ENCODE measurements around the gene MEPE.

The MEPE gene, protein sequence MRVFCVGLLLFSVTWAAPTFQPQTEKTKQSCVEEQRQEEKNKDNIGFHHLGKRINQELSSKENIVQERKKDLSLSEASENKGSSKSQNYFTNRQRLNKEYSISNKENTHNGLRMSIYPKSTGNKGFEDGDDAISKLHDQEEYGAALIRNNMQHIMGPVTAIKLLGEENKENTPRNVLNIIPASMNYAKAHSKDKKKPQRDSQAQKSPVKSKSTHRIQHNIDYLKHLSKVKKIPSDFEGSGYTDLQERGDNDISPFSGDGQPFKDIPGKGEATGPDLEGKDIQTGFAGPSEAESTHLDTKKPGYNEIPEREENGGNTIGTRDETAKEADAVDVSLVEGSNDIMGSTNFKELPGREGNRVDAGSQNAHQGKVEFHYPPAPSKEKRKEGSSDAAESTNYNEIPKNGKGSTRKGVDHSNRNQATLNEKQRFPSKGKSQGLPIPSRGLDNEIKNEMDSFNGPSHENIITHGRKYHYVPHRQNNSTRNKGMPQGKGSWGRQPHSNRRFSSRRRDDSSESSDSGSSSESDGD

GRCh38 chr4:87832669-87833068, at the start of gene MEPE:
Gene MEPE, plus strand, starts transcription at chr4:87832969. Its CDS starts 1,746 bp downstream, at chr4:87834715.
- Histone ChIP-seq H3K4me1 (ENCODE audit: control insufficient read depth, insufficient read depth, low read length, unreplicated experiment) (peaks cover 10% of the 10 kb centered on the region), H3K4me3 (ENCODE audit: low read depth, low read length) (no peak within 1 kb of the TSS), H3K27ac (ENCODE audit: low read depth, low read length) (no peak within 1 kb of the TSS), H2AFZ (ENCODE audit: low read length, unreplicated experiment) (no peak within 1 kb of the TSS), H3K79me2 (ENCODE audit: control insufficient read depth, insufficient read depth, low read length, unreplicated experiment) (no peaks in the 10 kb centered on the region), H3K27me3 (ENCODE audit: insufficient read depth, low read length) (no peaks in the 10 kb centered on the region; the same call in 1 of the 2 replicates), H3K36me3 (ENCODE audit: insufficient read depth, low read length) (no peaks in the 10 kb centered on the region)

DNA sequence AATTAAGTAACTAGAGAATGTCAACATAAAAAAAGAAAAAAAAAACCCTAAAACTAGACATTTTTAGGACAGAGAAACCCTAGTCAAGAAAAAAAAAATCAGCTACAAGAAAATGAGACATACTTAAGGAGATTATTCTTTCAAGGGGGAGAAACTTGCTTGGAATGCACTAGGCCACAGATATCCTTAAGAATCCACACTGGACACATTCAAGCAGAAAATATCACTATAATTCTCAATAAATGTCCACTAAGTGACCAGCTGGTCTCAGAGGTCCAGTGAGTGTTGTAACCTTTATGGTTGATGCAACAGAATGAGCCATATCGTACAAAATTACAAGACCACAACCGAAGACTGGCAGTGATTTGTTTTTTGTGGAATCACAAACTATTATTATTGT, 49.0 kb upstream of the MEPE start:
- no peaks in the 10 kb centered on the region for H3K4me1 ChIP-seq (ENCODE audit: control insufficient read depth, insufficient read depth, low read length, unreplicated experiment)
- H2AFZ ChIP-seq (ENCODE audit: low read length, unreplicated experiment) = no peak overlapping the region
- H3K27ac ChIP-seq (ENCODE audit: low read depth, low read length) = no peak overlapping the region
- H3K27me3 ChIP-seq (ENCODE audit: insufficient read depth, low read length) = peaks cover 7% of the 10 kb centered on the region
- no peak overlapping the region for H3K4me3 ChIP-seq (ENCODE audit: low read depth, low read length)
- no peaks in the 10 kb centered on the region for H3K79me2 ChIP-seq (ENCODE audit: control insufficient read depth, insufficient read depth, low read length, unreplicated experiment)
- no peaks in the 10 kb centered on the region for H3K36me3 ChIP-seq (ENCODE audit: insufficient read depth, low read length)

- Histone ChIP-seq H3K79me2 (ENCODE audit: control insufficient read depth, insufficient read depth, low read length, unreplicated experiment) (no peaks in the 10 kb centered on the region), H3K27ac (ENCODE audit: low read depth, low read length) (no peak overlapping the region)
These were observed 46.8 kb upstream of the MEPE start for GRCh38 chr4:87785731-87786509.

GRCh38 chr4:87799301-87800113, 33.3 kb upstream of the MEPE start, which contains the start of gene IBSP:
Gene IBSP, plus strand, starts transcription at chr4:87799554. Its CDS starts 2,808 bp downstream, at chr4:87802362.
- Histone ChIP-seq H2AFZ (ENCODE audit: low read length, unreplicated experiment) (no peak within 1 kb of the TSS), H3K4me1 (ENCODE audit: control insufficient read depth, insufficient read depth, low read length, unreplicated experiment) (no peaks in the 10 kb centered on the region)

More at GRCh38 chr4:87785731-87786509, 46.8 kb upstream of the MEPE start:
- Histone ChIP-seq H2AFZ (ENCODE audit: low read length, unreplicated experiment) (no peak overlapping the region), H3K27me3 (ENCODE audit: insufficient read depth, low read length) (peaks cover 26% of the 10 kb centered on the region), H3K4me1 (ENCODE audit: control insufficient read depth, insufficient read depth, low read length, unreplicated experiment) (no peaks in the 10 kb centered on the region), H3K4me3 (ENCODE audit: low read depth, low read length) (no peak overlapping the region), H3K36me3 (ENCODE audit: insufficient read depth, low read length) (no peaks in the 10 kb centered on the region)

GRCh38 chr4:87802858-87803257, 29.9 kb upstream of the MEPE start:
- Histone ChIP-seq H3K36me3 (ENCODE audit: insufficient read depth, low read length) (no peaks in the 10 kb centered on the region), H3K4me1 (ENCODE audit: control insufficient read depth, insufficient read depth, low read length, unreplicated experiment) (peaks cover 20% of the 10 kb centered on the region), H3K27ac (ENCODE audit: low read depth, low read length) (no peak overlapping the region), H3K27me3 (ENCODE audit: insufficient read depth, low read length) (no peaks in the 10 kb centered on the region), H3K4me3 (ENCODE audit: low read depth, low read length) (no peak overlapping the region), H2AFZ (ENCODE audit: low read length, unreplicated experiment) (no peak overlapping the region), H3K79me2 (ENCODE audit: control insufficient read depth, insufficient read depth, low read length, unreplicated experiment) (no peaks in the 10 kb centered on the region)

More at GRCh38 chr4:87799301-87800113, 33.3 kb upstream of the MEPE start, which contains the start of gene IBSP:
- peaks cover 3% of the 10 kb centered on the region; the same call in 1 of the 2 replicates for H3K27me3 ChIP-seq (ENCODE audit: insufficient read depth, low read length)
- H3K79me2 ChIP-seq (ENCODE audit: control insufficient read depth, insufficient read depth, low read length, unreplicated experiment) = no peaks in the 10 kb centered on the region
- no peak within 1 kb of the TSS for H3K4me3 ChIP-seq (ENCODE audit: low read depth, low read length)
- H3K36me3 ChIP-seq (ENCODE audit: insufficient read depth, low read length) = no peaks in the 10 kb centered on the region
- H3K27ac ChIP-seq (ENCODE audit: low read depth, low read length) = no peak within 1 kb of the TSS

DNA sequence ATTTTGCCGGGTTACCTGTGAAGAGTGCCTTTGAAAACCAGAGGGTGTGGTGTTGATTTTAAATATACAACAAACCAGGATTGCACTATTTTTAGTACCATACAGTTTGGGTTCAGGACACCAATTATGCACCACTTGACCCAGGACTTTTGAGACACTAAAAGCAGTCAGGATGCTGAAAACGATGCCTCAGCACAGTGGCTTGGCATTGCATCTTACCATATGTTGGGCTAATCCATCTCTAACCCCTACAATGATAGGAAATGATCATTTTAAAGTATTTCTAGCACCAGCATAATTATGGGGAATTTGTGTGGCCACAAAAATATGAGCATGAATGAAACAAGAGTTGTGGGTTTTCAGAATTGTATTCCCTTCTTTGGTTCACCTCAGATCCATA, 29.3 kb upstream of the MEPE start:
- H3K36me3 ChIP-seq (ENCODE audit: insufficient read depth, low read length) = no peaks in the 10 kb centered on the region
- H3K4me3 ChIP-seq (ENCODE audit: low read depth, low read length) = no peak overlapping the region
- no peaks in the 10 kb centered on the region for H3K79me2 ChIP-seq (ENCODE audit: control insufficient read depth, insufficient read depth, low read length, unreplicated experiment)
- H3K4me1 ChIP-seq (ENCODE audit: control insufficient read depth, insufficient read depth, low read length, unreplicated experiment) = peaks cover 20% of the 10 kb centered on the region
- H2AFZ ChIP-seq (ENCODE audit: low read length, unreplicated experiment) = no peak overlapping the region
- no peak overlapping the region for H3K27ac ChIP-seq (ENCODE audit: low read depth, low read length)
- H3K27me3 ChIP-seq (ENCODE audit: insufficient read depth, low read length) = no peaks in the 10 kb centered on the region

GRCh38 chr4:87804871-87805270, 27.9 kb upstream of the MEPE start:
- Histone ChIP-seq H3K27me3 (ENCODE audit: insufficient read depth, low read length) (no peaks in the 10 kb centered on the region), H3K36me3 (ENCODE audit: insufficient read depth, low read length) (no peaks in the 10 kb centered on the region), H3K4me1 (ENCODE audit: control insufficient read depth, insufficient read depth, low read length, unreplicated experiment) (peaks cover 20% of the 10 kb centered on the region), H2AFZ (ENCODE audit: low read length, unreplicated experiment) (no peak overlapping the region), H3K79me2 (ENCODE audit: control insufficient read depth, insufficient read depth, low read length, unreplicated experiment) (no peaks in the 10 kb centered on the region), H3K27ac (ENCODE audit: low read depth, low read length) (no peak overlapping the region), H3K4me3 (ENCODE audit: low read depth, low read length) (no peak overlapping the region)

DNA sequence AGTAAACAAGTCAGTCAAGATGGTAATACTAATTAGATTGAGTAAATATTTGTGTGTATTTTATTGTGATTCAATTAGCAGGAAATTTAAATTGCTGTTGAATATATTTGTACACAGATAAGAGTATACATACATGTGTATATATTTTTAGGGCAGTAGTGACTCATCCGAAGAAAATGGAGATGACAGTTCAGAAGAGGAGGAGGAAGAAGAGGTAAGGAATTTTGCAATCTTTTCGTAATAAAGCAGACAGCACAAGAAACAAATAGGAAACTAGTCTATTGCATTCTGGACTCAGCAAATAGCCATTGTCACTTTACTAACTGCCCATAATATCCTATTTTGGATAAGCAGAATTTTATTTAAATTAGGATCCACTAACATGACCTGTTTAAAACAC, 26.8 kb upstream of the MEPE start:
- H3K27me3 ChIP-seq (ENCODE audit: insufficient read depth, low read length) = no peaks in the 10 kb centered on the region
- H2AFZ ChIP-seq (ENCODE audit: low read length, unreplicated experiment) = peak overlapping the region; percentile 64
- no peaks in the 10 kb centered on the region for H3K79me2 ChIP-seq (ENCODE audit: control insufficient read depth, insufficient read depth, low read length, unreplicated experiment)
- H3K4me3 ChIP-seq (ENCODE audit: low read depth, low read length) = peak overlapping the region; percentile 9; the same call in 1 of the 2 replicates
- H3K36me3 ChIP-seq (ENCODE audit: insufficient read depth, low read length) = no peaks in the 10 kb centered on the region
- peaks cover 20% of the 10 kb centered on the region for H3K4me1 ChIP-seq (ENCODE audit: control insufficient read depth, insufficient read depth, low read length, unreplicated experiment)
- H3K27ac ChIP-seq (ENCODE audit: low read depth, low read length) = peak overlapping the region; percentile 50

- Histone ChIP-seq H3K27ac (ENCODE audit: low read depth, low read length) (peak overlapping the region; percentile 50), H3K79me2 (ENCODE audit: control insufficient read depth, insufficient read depth, low read length, unreplicated experiment) (no peaks in the 10 kb centered on the region), H3K36me3 (ENCODE audit: insufficient read depth, low read length) (no peaks in the 10 kb centered on the region), H2AFZ (ENCODE audit: low read length, unreplicated experiment) (peak overlapping the region; percentile 64), H3K4me3 (ENCODE audit: low read depth, low read length) (peak overlapping the region; percentile 9; the same call in 1 of the 2 replicates), H3K27me3 (ENCODE audit: insufficient read depth, low read length) (no peaks in the 10 kb centered on the region), H3K4me1 (ENCODE audit: control insufficient read depth, insufficient read depth, low read length, unreplicated experiment) (peaks cover 20% of the 10 kb centered on the region)
These were observed 26.2 kb upstream of the MEPE start for GRCh38 chr4:87806520-87806919.

GRCh38 chr4:87807402-87807801, 25.4 kb upstream of the MEPE start:
- H3K79me2 ChIP-seq (ENCODE audit: control insufficient read depth, insufficient read depth, low read length, unreplicated experiment) = no peaks in the 10 kb centered on the region
- peak overlapping the region; percentile 50 for H3K27ac ChIP-seq (ENCODE audit: low read depth, low read length)
- no peaks in the 10 kb centered on the region for H3K36me3 ChIP-seq (ENCODE audit: insufficient read depth, low read length)
- H2AFZ ChIP-seq (ENCODE audit: low read length, unreplicated experiment) = no peak overlapping the region
- H3K4me3 ChIP-seq (ENCODE audit: low read depth, low read length) = no peak overlapping the region
- H3K27me3 ChIP-seq (ENCODE audit: insufficient read depth, low read length) = no peaks in the 10 kb centered on the region
- peaks cover 26% of the 10 kb centered on the region for H3K4me1 ChIP-seq (ENCODE audit: control insufficient read depth, insufficient read depth, low read length, unreplicated experiment)
